ENCODE results near the gene MTMR2. TPM values are rescaled to one million over a fixed set of nuclear protein-coding genes. Genes with fewer than 3 reads are reported as not detected.

The MTMR2 gene
- total RNA-seq, 1 donor from 2014 or later: 27.0 TPM

DNA sequence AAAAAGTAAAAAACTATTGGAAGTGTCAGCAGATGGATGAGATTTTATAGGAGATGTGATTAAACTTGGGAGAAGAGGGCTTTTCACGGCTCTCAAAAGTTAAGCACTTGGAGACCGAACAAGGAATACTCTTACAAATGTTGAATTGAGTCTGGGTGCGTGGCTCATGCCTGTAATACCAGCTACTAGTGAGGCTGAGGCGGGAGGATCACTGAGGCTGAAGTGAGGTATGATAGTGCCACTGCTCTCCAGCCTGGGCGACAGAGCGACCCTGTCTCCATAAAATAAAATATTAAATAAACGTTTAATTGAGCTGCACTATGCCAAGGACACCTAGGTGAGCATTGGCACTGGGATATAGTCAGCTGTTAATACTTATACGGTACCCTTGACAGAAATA is 131.7 kb downstream of the MTMR2 start:
- no peaks in the 10 kb centered on the region for H3K9me3 ChIP-seq
- H3K27ac ChIP-seq: no peak overlapping the region
- no peaks in the 10 kb centered on the region for H3K27me3 ChIP-seq
- H3K4me1 ChIP-seq: peaks cover 21% of the 10 kb centered on the region
- peaks cover 7% of the 10 kb centered on the region for H3K36me3 ChIP-seq
- TF ChIP-seq, protein P1, sequence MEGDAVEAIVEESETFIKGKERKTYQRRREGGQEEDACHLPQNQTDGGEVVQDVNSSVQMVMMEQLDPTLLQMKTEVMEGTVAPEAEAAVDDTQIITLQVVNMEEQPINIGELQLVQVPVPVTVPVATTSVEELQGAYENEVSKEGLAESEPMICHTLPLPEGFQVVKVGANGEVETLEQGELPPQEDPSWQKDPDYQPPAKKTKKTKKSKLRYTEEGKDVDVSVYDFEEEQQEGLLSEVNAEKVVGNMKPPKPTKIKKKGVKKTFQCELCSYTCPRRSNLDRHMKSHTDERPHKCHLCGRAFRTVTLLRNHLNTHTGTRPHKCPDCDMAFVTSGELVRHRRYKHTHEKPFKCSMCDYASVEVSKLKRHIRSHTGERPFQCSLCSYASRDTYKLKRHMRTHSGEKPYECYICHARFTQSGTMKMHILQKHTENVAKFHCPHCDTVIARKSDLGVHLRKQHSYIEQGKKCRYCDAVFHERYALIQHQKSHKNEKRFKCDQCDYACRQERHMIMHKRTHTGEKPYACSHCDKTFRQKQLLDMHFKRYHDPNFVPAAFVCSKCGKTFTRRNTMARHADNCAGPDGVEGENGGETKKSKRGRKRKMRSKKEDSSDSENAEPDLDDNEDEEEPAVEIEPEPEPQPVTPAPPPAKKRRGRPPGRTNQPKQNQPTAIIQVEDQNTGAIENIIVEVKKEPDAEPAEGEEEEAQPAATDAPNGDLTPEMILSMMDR (IDR thresholded peaks at IDR 0.05): no peak
- intact Hi-C loops (cut with DNase I): no loop called here
- ATAC-seq: no peak
- DNase-seq: no peak
- H3K4me3 ChIP-seq: peak overlapping the region; percentile 86

GRCh38 chr11:95791709-95792033 is 132.2 kb downstream of the MTMR2 start:
- peaks cover 21% of the 10 kb centered on the region for H3K4me1 ChIP-seq
- ATAC-seq (no peak), DNase-seq (no peak)
- intact Hi-C loops (cut with DNase I): no loop called here
- H3K9me3 ChIP-seq: no peaks in the 10 kb centered on the region
- no peaks in the 10 kb centered on the region for H3K27me3 ChIP-seq
- H3K27ac ChIP-seq: peak overlapping the region; percentile 99
- peaks cover 13% of the 10 kb centered on the region for H3K36me3 ChIP-seq
- H3K4me3 ChIP-seq: peak overlapping the region; percentile 86
- TF ChIP-seq, protein P1 (IDR thresholded peaks at IDR 0.05): no peak

GRCh38 chr11:95790933-95791708 is 132.8 kb downstream of the MTMR2 start:
- TF ChIP-seq, protein P1 (IDR thresholded peaks at IDR 0.05): no peak
- H3K27me3 ChIP-seq: no peaks in the 10 kb centered on the region
- H3K27ac ChIP-seq: peak overlapping the region; percentile 99
- peaks cover 18% of the 10 kb centered on the region for H3K36me3 ChIP-seq
- H3K9me3 ChIP-seq: no peaks in the 10 kb centered on the region
- ATAC-seq (peak; percentile 36), DNase-seq (peak; percentile 89)
- intact Hi-C loops (cut with DNase I): no loop called here
- H3K4me1 ChIP-seq: peaks cover 21% of the 10 kb centered on the region
- peak overlapping the region; percentile 86 for H3K4me3 ChIP-seq

DNA sequence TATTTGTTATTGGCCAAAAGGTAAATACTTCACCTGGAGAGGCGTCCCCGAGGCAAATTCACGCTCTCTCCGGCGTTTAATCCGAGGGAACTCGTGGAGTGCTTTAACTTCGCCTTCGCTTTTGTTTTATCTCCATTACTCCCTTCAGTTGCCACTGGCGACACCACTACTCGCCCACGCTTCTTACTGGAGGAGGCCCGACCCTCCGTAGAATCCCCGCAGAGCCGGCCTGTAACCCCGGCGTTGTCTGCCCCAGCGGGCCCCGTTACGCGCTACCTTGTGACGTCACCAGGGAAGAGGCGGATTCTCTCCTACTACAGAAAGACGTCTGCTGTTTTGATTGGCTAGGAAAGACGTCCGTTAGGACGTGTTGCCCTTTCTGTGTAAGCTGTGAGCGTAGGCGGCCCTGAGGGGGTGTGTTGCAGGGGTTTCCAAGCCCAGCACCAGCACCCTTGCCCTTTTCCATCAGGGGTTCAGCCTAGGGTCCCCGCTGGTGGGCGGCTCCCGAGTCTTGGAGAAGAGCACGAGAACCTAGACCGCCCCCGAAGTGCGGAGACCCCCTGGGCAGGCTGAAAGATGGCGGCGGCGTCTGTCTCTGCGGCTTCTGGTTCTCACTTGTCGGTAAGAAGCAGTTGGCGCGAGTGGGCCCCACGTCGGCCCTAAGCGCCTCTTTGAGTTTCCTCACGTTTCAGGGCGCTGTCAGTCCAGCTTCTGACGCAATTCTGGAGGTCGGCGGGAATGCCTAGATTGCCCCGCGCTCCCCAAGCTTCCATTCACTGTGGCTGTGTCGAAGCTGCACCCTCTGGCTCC is 133.6 kb downstream of the MTMR2 start, which contains the start of gene CEP57:
Gene CEP57, plus strand, starts transcription at position 376 of the 810 bp plus-strand sequence. Its CDS starts 201 bp downstream, at position 577.
- Histone ChIP-seq H3K4me1 (peaks cover 21% of the 10 kb centered on the region), H3K27me3 (no peaks in the 10 kb centered on the region), H3K36me3 (peaks cover 26% of the 10 kb centered on the region), H3K9me3 (no peaks in the 10 kb centered on the region), H3K27ac (peak within 1 kb of the TSS; percentile 99), H3K4me3 (peak within 1 kb of the TSS; percentile 86)
- peak; percentile 95 for DNase-seq
- peak; percentile 85 for ATAC-seq
- intact Hi-C loops (cut with DNase I): no loop called here
- TF ChIP-seq, protein P1 (IDR thresholded peaks at IDR 0.05): no peak

DNA sequence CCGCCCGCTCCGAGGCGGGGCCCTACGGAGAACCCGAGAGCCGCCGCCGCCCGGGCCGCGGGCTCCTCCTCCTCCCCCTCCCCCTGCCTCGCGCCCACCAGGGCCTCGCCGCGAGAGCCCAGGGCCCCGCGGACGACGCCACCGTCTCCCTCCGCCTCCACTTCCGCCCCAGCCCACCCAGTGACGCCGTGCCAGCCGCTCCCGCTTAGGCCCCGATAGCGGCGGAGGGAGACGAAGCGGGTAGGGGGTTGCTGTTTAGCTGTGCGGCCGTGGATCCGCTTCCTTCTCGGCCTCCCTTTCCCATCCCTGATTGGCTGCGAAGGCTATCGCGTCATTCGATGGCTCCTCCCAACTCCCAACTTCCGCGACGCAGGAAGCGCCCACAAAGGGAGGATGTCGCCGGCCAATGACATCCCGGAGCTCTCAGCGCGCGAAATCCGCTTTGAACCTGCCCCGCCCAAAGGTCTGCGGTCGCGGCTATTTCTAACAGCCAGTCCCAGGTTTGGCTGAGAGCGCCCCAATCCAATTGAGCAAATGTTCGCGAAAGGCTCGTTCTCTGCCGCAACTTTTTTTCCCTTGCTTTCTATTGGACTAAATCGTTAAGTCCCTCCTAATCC is 134.3 kb downstream of the MTMR2 start, which contains the start of gene FAM76B:
Gene FAM76B, minus strand, starts transcription at position 277 of the 617 bp plus-strand sequence. CDS start 304 bp downstream, outside the sequence.
- peak; percentile 93 for ATAC-seq
- TF ChIP-seq, protein P1 (IDR thresholded peaks at IDR 0.05): no peak
- Histone ChIP-seq H3K4me3 (peak within 1 kb of the TSS; percentile 86), H3K9me3 (no peaks in the 10 kb centered on the region), H3K4me1 (peaks cover 21% of the 10 kb centered on the region), H3K36me3 (peaks cover 33% of the 10 kb centered on the region), H3K27ac (peak within 1 kb of the TSS; percentile 99), H3K27me3 (no peaks in the 10 kb centered on the region)
- DNase-seq: peak; percentile 98
- intact Hi-C loops (cut with DNase I): no loop called here

All from upper lobe of right lung (tissue), 1 donor.